Right atrium auricular region (tissue), 2 donors: ENCODE measurements around the gene DNM3. TPM values are rescaled to one million over a fixed set of nuclear protein-coding genes. Genes with fewer than 3 reads are reported as not detected.

ENCODE experiments used
- DNase-seq: peaks from one replicate; pipeline ENCODE4 v3.0.0-alpha.2; 2019; ENCODE audit warnings: low spot score
- H3K27ac ChIP-seq, 2 donors: fragments of 200-600 bp; sonication (generic); 1 replicate in 1 of 2; 2 replicates in 1 of 2; pipeline ENCODE4 v1.5.1; 2016 to 2019
- H3K27me3 ChIP-seq, 2 donors: fragments of 200-600 bp; sonication (generic); one replicate each; pipeline versions ENCODE4 v1.5.1 to v1.6.0; 2017 to 2019
- H3K36me3 ChIP-seq: fragments of 200-600 bp; sonication (generic); one replicate; pipeline ENCODE4 v1.5.1; 2016
- H3K4me1 ChIP-seq, 2 donors: fragments of 200-600 bp; sonication (generic); one replicate each; pipeline versions ENCODE4 v1.5.1 to v1.6.0; 2017 to 2019
- H3K4me3 ChIP-seq, 2 donors: fragments of 200-600 bp; sonication (generic); 1 replicate in 1 of 2; 2 replicates in 1 of 2; pipeline ENCODE4 v1.5.1; 2017 to 2019; ENCODE audit warnings: mild to moderate bottlenecking in 1 of 2, moderate library complexity in 1 of 2
- H3K9me3 ChIP-seq, 2 donors: fragments of 200-600 bp; sonication (generic); one replicate each; pipeline ENCODE4 v1.5.1; 2019
- microRNA counts, 2 donors: library from miRNA; unstranded; fragments of <30 nt; microRNA quantifications; one replicate each; lab custom pipeline; 2016 to 2017
- microRNA-seq, 2 donors: library from miRNA; unstranded; fragments of <30 nt; microRNA quantifications; one replicate each; pipeline ENCODE4, GENCODE V29; 2016 to 2017; ENCODE audit warnings: borderline number of aligned reads in 2 of 2, borderline replicate concordance in 1 of 2
- total RNA-seq, 2 donors: library from RNA; depleted of rRNA; stranded (reverse); fragments of >200 nt; gene quantifications; one replicate each; pipeline ENCODE4 v1.1.0, GENCODE V29; 2016
- TF ChIP-seq, protein P1 (sequence below), 2 donors: fragments of 200-600 bp; sonication (generic); IDR thresholded peaks; one replicate each; pipeline ENCODE4 v1.5.1; 2019; ENCODE audit warnings: antibody characterized with exemption in 2 of 2

DNM3 gene
- total RNA-seq, 2 donors from 2014 or later = 1.0 to 1.6 TPM

- Histone ChIP-seq H3K36me3 (no peaks in the 10 kb centered on the region), H3K27me3 (no peaks in the 10 kb centered on the region), H3K9me3 (no peaks in the 10 kb centered on the region), H3K4me3 (no peak overlapping the region), H3K4me1 (peaks cover 0 to 7% of the 10 kb centered on the region in 2 donors), H3K27ac (no peak overlapping the region)
- DNase-seq = no peak
- TF ChIP-seq, protein P1, sequence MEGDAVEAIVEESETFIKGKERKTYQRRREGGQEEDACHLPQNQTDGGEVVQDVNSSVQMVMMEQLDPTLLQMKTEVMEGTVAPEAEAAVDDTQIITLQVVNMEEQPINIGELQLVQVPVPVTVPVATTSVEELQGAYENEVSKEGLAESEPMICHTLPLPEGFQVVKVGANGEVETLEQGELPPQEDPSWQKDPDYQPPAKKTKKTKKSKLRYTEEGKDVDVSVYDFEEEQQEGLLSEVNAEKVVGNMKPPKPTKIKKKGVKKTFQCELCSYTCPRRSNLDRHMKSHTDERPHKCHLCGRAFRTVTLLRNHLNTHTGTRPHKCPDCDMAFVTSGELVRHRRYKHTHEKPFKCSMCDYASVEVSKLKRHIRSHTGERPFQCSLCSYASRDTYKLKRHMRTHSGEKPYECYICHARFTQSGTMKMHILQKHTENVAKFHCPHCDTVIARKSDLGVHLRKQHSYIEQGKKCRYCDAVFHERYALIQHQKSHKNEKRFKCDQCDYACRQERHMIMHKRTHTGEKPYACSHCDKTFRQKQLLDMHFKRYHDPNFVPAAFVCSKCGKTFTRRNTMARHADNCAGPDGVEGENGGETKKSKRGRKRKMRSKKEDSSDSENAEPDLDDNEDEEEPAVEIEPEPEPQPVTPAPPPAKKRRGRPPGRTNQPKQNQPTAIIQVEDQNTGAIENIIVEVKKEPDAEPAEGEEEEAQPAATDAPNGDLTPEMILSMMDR (IDR thresholded peaks at IDR 0.05) = no peak
Measured at GRCh38 chr1:172456344-172456769, 615.1 kb downstream of the DNM3 start.

- TF ChIP-seq, protein P1 (IDR thresholded peaks at IDR 0.05) = no peak
- no peaks in the 10 kb centered on the region for H3K9me3 ChIP-seq
- DNase-seq = no peak
Measured at GRCh38 chr1:172457479-172458130, 616.3 kb downstream of the DNM3 start.

DNA sequence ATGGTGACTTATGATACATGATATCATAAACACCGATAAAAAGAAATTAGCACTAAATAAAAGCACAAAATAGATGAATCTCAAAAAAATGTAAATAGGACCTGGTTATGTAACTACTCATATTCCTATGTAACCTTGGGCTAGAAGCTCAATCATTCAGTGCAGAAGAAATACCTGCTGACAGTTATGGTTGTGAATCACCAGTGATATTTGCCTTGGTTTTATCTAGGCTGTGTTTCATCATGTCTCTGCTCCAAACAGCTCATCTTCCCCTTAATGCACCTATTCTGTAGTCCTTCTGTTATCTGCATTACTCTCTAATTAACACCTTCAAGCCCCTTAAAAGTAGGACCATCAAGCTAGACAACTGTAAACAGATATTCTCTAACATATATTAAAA, 618.9 kb downstream of the DNM3 start:
- no peak for DNase-seq
- TF ChIP-seq, protein P1 (IDR thresholded peaks at IDR 0.05) = no peak
- no peaks in the 10 kb centered on the region for H3K4me1 ChIP-seq

More at GRCh38 chr1:172457479-172458130, 616.3 kb downstream of the DNM3 start:
- no peaks in the 10 kb centered on the region for H3K27me3 ChIP-seq
- H3K36me3 ChIP-seq = no peaks in the 10 kb centered on the region
- H3K4me1 ChIP-seq = no peaks in the 10 kb centered on the region
- no peak overlapping the region for H3K4me3 ChIP-seq
- no peak overlapping the region for H3K27ac ChIP-seq

DNA sequence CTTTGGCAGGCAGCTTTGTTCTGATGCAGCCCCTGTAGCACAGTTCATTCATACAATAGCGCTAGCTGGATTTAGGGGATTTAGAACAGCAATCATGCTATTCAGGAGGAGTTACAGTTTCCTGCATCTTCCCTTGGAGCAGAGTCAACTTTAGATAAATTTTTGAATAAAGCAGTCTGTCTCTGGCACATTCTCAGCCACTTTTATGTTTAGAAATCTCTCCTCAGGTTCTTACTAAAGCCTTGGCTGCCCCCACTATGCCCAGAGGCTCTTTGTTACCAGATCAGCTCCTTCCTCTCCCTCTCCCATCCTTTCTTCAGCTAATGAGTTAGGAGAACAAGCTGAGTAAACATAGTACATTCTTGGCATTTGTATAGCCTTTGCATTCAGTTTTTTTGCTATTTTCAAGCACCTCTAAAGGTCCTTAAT, 619.6 kb downstream of the DNM3 start:
- DNase-seq = no peak
- Histone ChIP-seq H3K4me3 (no peak overlapping the region), H3K9me3 (no peaks in the 10 kb centered on the region), H3K27ac (no peak overlapping the region), H3K36me3 (no peaks in the 10 kb centered on the region), H3K4me1 (no peaks in the 10 kb centered on the region), H3K27me3 (no peaks in the 10 kb centered on the region)
- TF ChIP-seq, protein P1 (IDR thresholded peaks at IDR 0.05) = no peak

More for the DNA sequence above, 618.9 kb downstream of the DNM3 start:
- Histone ChIP-seq H3K27me3 (no peaks in the 10 kb centered on the region), H3K27ac (no peak overlapping the region), H3K9me3 (no peaks in the 10 kb centered on the region), H3K4me3 (no peak overlapping the region), H3K36me3 (no peaks in the 10 kb centered on the region)

MicroRNA genes within 50 kb of the gene (microRNA counts, 767-probe panel; counts per million panel counts)
- microRNA hsa-miR-199a-3p+hsa-miR-199b-3p (lab: Ali Mortazavi, UCI) (5,138 to 11,684 counts per million in 2 donors), microRNA hsa-miR-199a-5p (lab: Ali Mortazavi, UCI) (3,309 to 7,139 counts per million in 2 donors), microRNA hsa-miR-214-3p (lab: Ali Mortazavi, UCI) (2,829 to 6,406 counts per million in 2 donors)

Small RNAs within 50 kb of the gene (microRNA-seq; reads per million reads assigned to microRNA genes)
- gene MIR199A2 (34.6 to 66.6 reads per million in 2 donors), gene MIR3120 (0 reads per million in 2 donors)

Other genes with a start within 250 kb of the DNM3 start
- not detected for gene MYOCOS, start 219.3 kb upstream of the DNM3 start, total RNA-seq
- gene MYOC, start 188.8 kb upstream of the DNM3 start, total RNA-seq = 1 to 10 TPM; 2.8 to 4.4 TPM
- 1 to 10 TPM; 4.9 to 5.9 TPM for gene VAMP4, start 99.4 kb upstream of the DNM3 start, total RNA-seq
- 10 to 100 TPM; 14.8 to 15.0 TPM for gene METTL13, start 59.8 kb upstream of the DNM3 start, total RNA-seq